ENCODE measurements around the gene DYNC1H1. TPM values are rescaled to one million over a fixed set of nuclear protein-coding genes. Genes with fewer than 3 reads are reported as not detected.

Gene DYNC1H1
- total RNA-seq, 6 experiments from 2014 or later = 116 to 261 (median 161) TPM

- H3K9me3 ChIP-seq = no peaks in the 10 kb centered on the region
- no peak overlapping the region for H3K4me3 ChIP-seq
- peak; percentile 48 to 60 (median 54) for ATAC-seq
- H3K27ac ChIP-seq = no peak overlapping the region
- 45% methylated on average over 8 of the region's 19 CpGs for WGBS (ENCODE audit: insufficient coverage, low coverage, low lambda C conversion rate, missing lambda C conversion rate)
- H3K27me3 ChIP-seq = no peaks in the 10 kb centered on the region
- DNase-seq = peak; percentile 76 to 77 (median 76)
- peak; percentile 83 to 88 (median 86) for TF ChIP-seq CTCF (IDR thresholded peaks at IDR 0.05)
- TF ChIP-seq POLR2A (IDR thresholded peaks at IDR 0.05) = no peak
- H3K36me3 ChIP-seq = no peaks in the 10 kb centered on the region
- intact Hi-C loops (cut with DNase I) = no loop called here
- H3K4me1 ChIP-seq = peaks cover 0 to 13% (median under 1%) of the 10 kb centered on the region in 4 donors
Observed at GRCh38 chr14:101961011-101961721, 3.2 kb upstream of the DYNC1H1 start.

- DNase-seq = peak in 1 of 3 donors; percentile 41
- Histone ChIP-seq H3K27ac (no peak overlapping the region), H3K9me3 (no peaks in the 10 kb centered on the region), H3K36me3 (no peaks in the 10 kb centered on the region), H3K4me3 (no peak overlapping the region), H3K4me1 (peaks cover 0 to 21% (median 4%) of the 10 kb centered on the region in 4 donors), H3K27me3 (no peaks in the 10 kb centered on the region)
- 60% methylated on average over 7 of the region's 9 CpGs for WGBS (ENCODE audit: insufficient coverage, low coverage, low lambda C conversion rate, missing lambda C conversion rate)
- no peak for TF ChIP-seq CTCF (IDR thresholded peaks at IDR 0.05)
- TF ChIP-seq POLR2A (IDR thresholded peaks at IDR 0.05) = no peak
- ATAC-seq = no peak
- intact Hi-C loops (cut with DNase I) = no loop called here
Observed at GRCh38 chr14:101961746-101962502, 2.4 kb upstream of the DYNC1H1 start.

GRCh38 chr14:101962503-101962874, 1.9 kb upstream of the DYNC1H1 start:
- TF ChIP-seq CTCF (IDR thresholded peaks at IDR 0.05) (no peak), POLR2A (IDR thresholded peaks at IDR 0.05) (no peak)
- ATAC-seq (peak in 1 of 4 donors; percentile 3), DNase-seq (peak in 2 of 3 donors; percentile 67 to 68)
- 49% methylated on average over 4 of the region's 5 CpGs for WGBS (ENCODE audit: insufficient coverage, low coverage, low lambda C conversion rate, missing lambda C conversion rate)
- no peak overlapping the region for H3K27ac ChIP-seq
- no peaks in the 10 kb centered on the region for H3K36me3 ChIP-seq
- H3K27me3 ChIP-seq = no peaks in the 10 kb centered on the region
- H3K4me3 ChIP-seq = no peak overlapping the region
- intact Hi-C loops (cut with DNase I) = no loop called here
- peaks cover 0 to 26% (median 6%) of the 10 kb centered on the region in 4 donors for H3K4me1 ChIP-seq
- H3K9me3 ChIP-seq = no peaks in the 10 kb centered on the region

GRCh38 chr14:101963052-101963451, 1.3 kb upstream of the DYNC1H1 start:
- peaks cover 0 to 32% (median 6%) of the 10 kb centered on the region in 4 donors for H3K4me1 ChIP-seq
- peak in 1 of 3 donors; percentile 10 for DNase-seq

More at GRCh38 chr14:101963052-101963451, 1.3 kb upstream of the DYNC1H1 start:
- no peak overlapping the region for H3K27ac ChIP-seq
- no peak overlapping the region for H3K4me3 ChIP-seq
- H3K27me3 ChIP-seq = no peaks in the 10 kb centered on the region
- TF ChIP-seq POLR2A (IDR thresholded peaks at IDR 0.05) (no peak), CTCF (IDR thresholded peaks at IDR 0.05) (no peak)
- ATAC-seq = no peak
- WGBS (ENCODE audit: insufficient coverage, low coverage, low lambda C conversion rate, missing lambda C conversion rate) = 80% methylated on average over 5 of the region's 5 CpGs
- H3K36me3 ChIP-seq = no peaks in the 10 kb centered on the region
- intact Hi-C loops (cut with DNase I) = no loop called here
- H3K9me3 ChIP-seq = no peaks in the 10 kb centered on the region
